GM18499 (cell line): ENCODE results near the gene ATXN7L2.

Source experiments
- ATAC-seq: cut with Tn5 transposase; IDR thresholded peaks from one replicate; pipeline ENCODE4 v1.9.1; 2021; ENCODE audit warnings: moderate number of reproducible peaks; ENCODE audit not compliant: insufficient read depth, unreplicated experiment

The ATXN7L2 gene

GRCh38 chr1:109475261-109475660 is 8.4 kb upstream of the ATXN7L2 start:
- ATAC-seq, result no peak

- no peak for ATAC-seq
Observed at GRCh38 chr1:109476825-109477224, 6.9 kb upstream of the ATXN7L2 start.

- ATAC-seq, result no peak
Observed at GRCh38 chr1:109477821-109478220, 5.9 kb upstream of the ATXN7L2 start.

GRCh38 chr1:109478806-109479205 is 4.9 kb upstream of the ATXN7L2 start:
- no peak for ATAC-seq

GRCh38 chr1:109479311-109479710 is 4.4 kb upstream of the ATXN7L2 start:
- no peak for ATAC-seq

- no peak for ATAC-seq
Observed at GRCh38 chr1:109479901-109480300, 3.8 kb upstream of the ATXN7L2 start.

GRCh38 chr1:109481646-109482045 is 2.1 kb upstream of the ATXN7L2 start:
- ATAC-seq, result no peak

- ATAC-seq, result no peak
Observed at GRCh38 chr1:109482242-109482641, 1.5 kb upstream of the ATXN7L2 start.

- ATAC-seq, result no peak
Observed at GRCh38 chr1:109482791-109483671, 674 bp upstream of the ATXN7L2 start.

- ATAC-seq, result no peak
Observed at GRCh38 chr1:109484519-109484975, 842 bp downstream of the ATXN7L2 start.

GRCh38 chr1:109485001-109485400 is 1.3 kb downstream of the ATXN7L2 start:
- ATAC-seq, result no peak

GRCh38 chr1:109487261-109487660 is 3.6 kb downstream of the ATXN7L2 start:
- no peak for ATAC-seq

- ATAC-seq, result no peak
Observed at GRCh38 chr1:109488201-109488600, 4.5 kb downstream of the ATXN7L2 start.

- ATAC-seq, result no peak
Observed at GRCh38 chr1:109488696-109489095, 5.0 kb downstream of the ATXN7L2 start.

- no peak for ATAC-seq
Observed at GRCh38 chr1:109490029-109490933, 6.6 kb downstream of the ATXN7L2 start.

GRCh38 chr1:109490934-109491302 is 7.2 kb downstream of the ATXN7L2 start:
- no peak for ATAC-seq

GRCh38 chr1:109491372-109491771 is 7.7 kb downstream of the ATXN7L2 start:
- ATAC-seq, result no peak

GRCh38 chr1:109492779-109493178 is 9.1 kb downstream of the ATXN7L2 start:
- ATAC-seq, result no peak

GRCh38 chr1:109493227-109493626 is 9.5 kb downstream of the ATXN7L2 start:
- ATAC-seq, result no peak

- ATAC-seq, result peak; percentile 49
Observed at GRCh38 chr1:109493805-109494539, 10.3 kb downstream of the ATXN7L2 start, which contains the start of gene CYB561D1. Gene CYB561D1, plus strand, starts transcription at chr1:109494094. Its CDS starts 46 bp downstream, at chr1:109494140.
